H1 (cell line): ENCODE measurements around the gene INPP5J. TPM values are rescaled to one million over a fixed set of nuclear protein-coding genes. Genes with fewer than 3 reads are reported as not detected.

Experiments used
- CTCF ChIA-PET: fragments of 300-600 bp; sonication (Branson Sonifier 250); formaldehyde crosslinking; loops from one replicate; lab custom pipeline; 2021; ENCODE audit not compliant: partially characterized antibody; lab: Charles Lee
- POLR2A ChIA-PET: fragments of 300-600 bp; sonication (Branson Sonifier 250); formaldehyde crosslinking; loops from one replicate; lab custom pipeline; 2021; ENCODE audit warnings: inconsistent platforms; ENCODE audit not compliant: partially characterized antibody; lab: Charles Lee
- DNase-seq, 2 experiments: peaks; one replicate each; pipeline versions ENCODE4 v3.0.0 to v3.0.0-alpha.2; 2010 to 2022; ENCODE audit warnings: low spot score in 2 of 2, low read depth in 1 of 2, mixed read lengths in 1 of 2
- FAIRE-seq: peaks from 2 replicates; lab custom pipeline; 2011; peaks lifted over from hg19 to GRCh38; lab: Jason Lieb, UNC
- H2AFZ ChIP-seq: 2 replicates; pipeline ENCODE4 v1.8.1; 2012; ENCODE audit warnings: low read length, inconsistent platforms
- H2AK5ac ChIP-seq: 2 replicates; pipeline ENCODE4 v1.6.1; 2013; ENCODE audit warnings: low read depth, low read length
- H2BK120ac ChIP-seq: replicated peaks from 2 replicates; pipeline ENCODE3; 2013; ENCODE audit warnings: low read depth, low read length, inconsistent platforms
- H2BK12ac ChIP-seq: 2 replicates; pipeline ENCODE4 v1.6.1; 2013; ENCODE audit warnings: low read depth, low read length
- H2BK15ac ChIP-seq: 2 replicates; pipeline ENCODE4 v1.6.1; 2013; ENCODE audit warnings: low read length
- H2BK20ac ChIP-seq: 2 replicates; pipeline ENCODE4 v1.6.1; 2013; ENCODE audit warnings: low read length
- H2BK5ac ChIP-seq: 2 replicates; pipeline ENCODE4 v1.6.1; 2013; ENCODE audit warnings: low read depth, low read length
- H3K14ac ChIP-seq: 2 replicates; pipeline ENCODE4 v1.6.1; 2013; ENCODE audit warnings: inconsistent platforms; ENCODE audit not compliant: insufficient read length
- H3K18ac ChIP-seq: 2 replicates; pipeline ENCODE4 v1.6.1; 2013; ENCODE audit warnings: low read length; ENCODE audit errors: extremely low read depth
- H3K23ac ChIP-seq: 2 replicates; pipeline ENCODE4 v1.6.1; 2013; ENCODE audit warnings: inconsistent platforms; ENCODE audit not compliant: insufficient read length
- H3K23me2 ChIP-seq: 2 replicates; pipeline ENCODE4 v1.6.1; 2013; ENCODE audit warnings: low read depth, low read length
- H3K27ac ChIP-seq: 2 replicates; pipeline ENCODE4 v1.6.1; 2011; ENCODE audit warnings: low read depth, low read length, inconsistent platforms
- H3K27me3 ChIP-seq, 4 experiments: replicated peaks in 1 of 4; 1 replicate in 1 of 4; 2 replicates in 3 of 4; pipeline versions ENCODE4 v1.6.1 to v1.8.1; 2011 to 2013; ENCODE audit warnings: low read length in 3 of 4, mild to moderate bottlenecking in 3 of 4, inconsistent platforms in 2 of 4, mixed read lengths in 2 of 4, moderate library complexity in 1 of 4; ENCODE audit not compliant: control insufficient read depth in 3 of 4, insufficient read depth in 3 of 4; ENCODE audit errors: extremely low read depth in 1 of 4
- H3K36me3 ChIP-seq, 4 experiments: 2 replicates each; pipeline versions ENCODE4 v1.6.1 to v1.8.1; 2011 to 2013; ENCODE audit warnings: mild to moderate bottlenecking in 4 of 4, low read length in 3 of 4, moderate library complexity in 2 of 4, control low read depth in 1 of 4, inconsistent platforms in 1 of 4; ENCODE audit not compliant: insufficient read depth in 4 of 4, control insufficient read depth in 2 of 4
- H3K4ac ChIP-seq: replicated peaks from 2 replicates; pipeline ENCODE3; 2013; ENCODE audit warnings: low read length, low read depth, mixed read lengths, inconsistent platforms; ENCODE audit not compliant: insufficient read length
- H3K4me1 ChIP-seq, 4 experiments: replicated peaks in 1 of 4; 1 replicate in 1 of 4; 2 replicates in 3 of 4; pipeline versions ENCODE4 v1.6.1 to v1.8.1; 2011 to 2013; ENCODE audit warnings: low read length in 3 of 4, inconsistent platforms in 2 of 4, mixed read lengths in 1 of 4; ENCODE audit not compliant: insufficient read depth in 4 of 4, control insufficient read depth in 3 of 4
- H3K4me2 ChIP-seq, 2 experiments: 2 replicates each; pipeline versions ENCODE4 v1.6.1 to v1.8.1; 2011 to 2013; ENCODE audit warnings: low read depth in 2 of 2, low read length in 2 of 2, control low read depth in 1 of 2, inconsistent platforms in 1 of 2, mild to moderate bottlenecking in 1 of 2; ENCODE audit not compliant: insufficient read depth in 1 of 2
- H3K4me3 ChIP-seq, 4 experiments: fragments of 200-600, 300-600 bp in 1 of 4; sonication (generic), shearing (Covaris generic), sonication (Bioruptor Twin) in 1 of 4; 2 replicates each; pipeline versions ENCODE4 v1.5.1 to v1.8.1; 2011 to 2016; ENCODE audit warnings: low read length in 4 of 4, low read depth in 3 of 4, control low read depth in 2 of 4, inconsistent platforms in 2 of 4, mild to moderate bottlenecking in 2 of 4, mixed read lengths in 1 of 4, moderate library complexity in 1 of 4; ENCODE audit not compliant: insufficient read depth in 2 of 4; ENCODE audit errors: extremely low read depth in 1 of 4
- H3K56ac ChIP-seq: replicated peaks from 2 replicates; pipeline ENCODE3; 2013; ENCODE audit warnings: low read depth, mild to moderate bottlenecking, mixed read lengths, low read length, inconsistent platforms; ENCODE audit not compliant: insufficient read length
- H3K79me1 ChIP-seq: 2 replicates; pipeline ENCODE4 v1.6.1; 2013; ENCODE audit warnings: low read depth, low read length, control low read depth
- H3K79me2 ChIP-seq, 2 experiments: 2 replicates each; pipeline versions ENCODE4 v1.6.1 to v1.8.1; 2012 to 2013; ENCODE audit warnings: low read length in 2 of 2, mild to moderate bottlenecking in 2 of 2, inconsistent platforms in 1 of 2; ENCODE audit not compliant: insufficient read depth in 2 of 2, control insufficient read depth in 1 of 2
- H3K9ac ChIP-seq, 4 experiments: replicated peaks in 1 of 4; 1 replicate in 1 of 4; 2 replicates in 3 of 4; pipeline versions ENCODE4 v1.6.1 to v1.8.1; 2011 to 2013; ENCODE audit warnings: low read depth in 3 of 4, low read length in 3 of 4, control low read depth in 2 of 4, mild to moderate bottlenecking in 2 of 4, moderate library complexity in 2 of 4, inconsistent platforms in 1 of 4; ENCODE audit errors: extremely low read depth in 1 of 4
- H3K9me3 ChIP-seq, 2 experiments: 2 replicates each; pipeline versions ENCODE4 v1.6.1 to v1.8.1; 2012 to 2013; ENCODE audit warnings: mild to moderate bottlenecking in 2 of 2, moderate library complexity in 2 of 2, control low read depth in 1 of 2, inconsistent platforms in 1 of 2, low read depth in 1 of 2, low read length in 1 of 2, mixed read lengths in 1 of 2; ENCODE audit not compliant: insufficient read depth in 2 of 2
- H4K20me1 ChIP-seq, 2 experiments: replicated peaks in 1 of 2; 2 replicates each; pipeline versions ENCODE3 to v1.8.1; 2011 to 2013; ENCODE audit warnings: inconsistent platforms in 2 of 2, low read length in 2 of 2, mild to moderate bottlenecking in 1 of 2; ENCODE audit not compliant: insufficient read depth in 2 of 2, control insufficient read depth in 1 of 2
- H4K5ac ChIP-seq: 2 replicates; pipeline ENCODE4 v1.6.1; 2013; ENCODE audit warnings: low read length, low read depth, mixed read lengths, inconsistent platforms; ENCODE audit not compliant: insufficient read length
- H4K8ac ChIP-seq: 2 replicates; pipeline ENCODE4 v1.8.0; 2013; ENCODE audit warnings: mild to moderate bottlenecking, moderate library complexity, low read length, inconsistent platforms; ENCODE audit not compliant: insufficient read depth; ENCODE audit errors: extremely low read depth
- H4K91ac ChIP-seq: replicated peaks from 2 replicates; pipeline ENCODE3; 2013; ENCODE audit warnings: low read length, mixed read lengths, inconsistent platforms; ENCODE audit not compliant: insufficient read length
- KDM5A ChIP-seq: fragments of 200-600 bp; IDR thresholded peaks from 2 replicates; pipeline ENCODE4 v1.7.1; 2012; ENCODE audit warnings: mild to moderate bottlenecking, low read length, inconsistent platforms, mixed read lengths
- RAD21 ChIP-seq, 2 experiments: IDR thresholded peaks in 1 of 2; conservative IDR thresholded peaks in 1 of 2; 2 replicates each; pipeline ENCODE4 v1.6.1; 2011; ENCODE audit warnings: low read depth in 2 of 2, low read length in 2 of 2, improper control_type of control experiment in 1 of 2, inconsistent platforms in 1 of 2, mild to moderate bottlenecking in 1 of 2, moderate library complexity in 1 of 2
- SUZ12 ChIP-seq: fragments of 200-600 bp; sonication (generic); IDR thresholded peaks from 2 replicates; pipeline ENCODE4 v1.6.1; 2012; ENCODE audit warnings: mild to moderate bottlenecking, inconsistent platforms, low read length, moderate library complexity, mixed read lengths
- TCF12 ChIP-seq: IDR thresholded peaks from 2 replicates; pipeline ENCODE4 v1.6.1; 2011; ENCODE audit warnings: low read depth, mild to moderate bottlenecking, low read length
- WGBS, 2 experiments: shearing (Covaris generic) in 1 of 2; methylation state at CpG; one replicate each; pipeline versions ENCODE4 v1.1.6 to v1.1.7; 2013 to 2015; ENCODE audit warnings: low lambda C conversion rate in 2 of 2, mixed read lengths in 2 of 2, inconsistent platforms in 1 of 2, low coverage in 1 of 2, missing lambda C conversion rate in 1 of 2; ENCODE audit not compliant: insufficient replicate concordance in 2 of 2, insufficient coverage in 1 of 2, insufficient read length in 1 of 2; ENCODE audit errors: extremely low coverage in 1 of 2, missing lambda C conversion rate in 1 of 2; 5-methylcytosine and 5-hydroxymethylcytosine counted together
- polyA plus RNA-seq, 7 experiments: library from polyadenylated mRNA; depleted of rRNA in 3 of 7; stranded (reverse) in 5 of 7; unstranded in 2 of 7; fragments of >200 nt in 5 of 7; fragments of 200-250 nt in 2 of 7; gene quantifications; 1 replicate in 5 of 7; 2 replicates in 1 of 7; 4 replicates in 1 of 7; pipeline versions ENCODE4 v1.2.1 to v1.2.3, GENCODE V29; 2011 to 2013; ENCODE audit warnings: missing spikeins in 2 of 7, mixed read lengths in 2 of 7
- total RNA-seq: library from RNA; stranded (reverse); fragmentation: NEBNext Ultra II Directional; extraction: Animal tissue kit (Norgen Biotek cat#: 25700); gene quantifications from 2 replicates; pipeline ENCODE4 v1.2.1, GENCODE V29; 2021
- TF ChIP-seq, protein P1 (sequence below), 3 experiments: IDR thresholded peaks; 1 replicate in 2 of 3; 2 replicates in 1 of 3; pipeline versions ENCODE4 v1.5.1 to v1.6.1; 2011; ENCODE audit warnings: low read length in 3 of 3, mild to moderate bottlenecking in 3 of 3, inconsistent platforms in 2 of 3, low read depth in 1 of 3, moderate library complexity in 1 of 3; ENCODE audit not compliant: insufficient read depth in 1 of 3; ENCODE audit errors: control extremely low read depth in 1 of 3

Gene INPP5J
- total and polyA plus RNA-seq, 2 of the 8 experiments (the other 6 are each of a cell fraction or from before 2014, with no cell fraction given): 5.4 to 6.0 TPM

DNA sequence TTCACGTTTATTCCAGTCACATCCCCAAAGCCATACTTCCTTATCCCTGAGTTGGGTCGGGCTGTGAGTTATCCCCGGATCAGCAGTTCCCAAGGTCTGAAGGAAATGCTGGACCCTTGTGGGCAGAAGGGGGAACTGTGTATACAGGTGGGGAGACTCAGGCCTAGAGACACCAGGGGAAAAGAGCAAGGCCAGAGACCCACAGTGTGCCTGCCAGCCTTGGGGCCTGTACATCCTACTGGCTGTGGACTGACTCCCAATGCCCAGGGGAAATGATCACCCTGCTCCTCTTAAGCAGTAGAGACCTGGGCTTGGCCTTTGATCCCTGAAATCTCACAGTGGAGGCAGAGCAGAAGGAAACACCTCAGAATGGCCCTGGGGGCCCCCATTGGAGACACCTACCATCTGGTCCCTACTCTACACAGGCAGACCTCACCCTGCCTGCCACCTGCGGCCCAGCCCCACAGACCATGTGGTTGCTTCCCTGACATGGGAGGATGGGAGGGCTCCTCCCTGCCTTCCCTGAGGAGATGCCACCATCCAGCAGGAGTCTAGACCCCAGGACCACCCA, 16.7 kb upstream of the INPP5J start:
- Histone ChIP-seq H3K9me3 (no peaks in the 10 kb centered on the region), H2BK120ac (no peak overlapping the region), H3K23ac (no peak overlapping the region), H3K4me2 (peak overlapping the region in 1 of 2 experiments; percentile 84; a peak in 1 of 4 replicates), H2AFZ (no peak overlapping the region), H2BK15ac (no peak overlapping the region), H3K36me3 (no peaks in the 10 kb centered on the region), H4K91ac (no peak overlapping the region), H2AK5ac (peak overlapping the region; percentile 60; the same call in 1 of the 2 replicates), H4K20me1 (peaks cover 0 to 8% of the 10 kb centered on the region in 2 experiments), H3K27ac (no peak overlapping the region), H3K56ac (no peak overlapping the region), H3K14ac (no peak overlapping the region), H3K18ac (no peak overlapping the region), H3K4ac (no peak overlapping the region), H3K23me2 (peaks cover 8% of the 10 kb centered on the region; the same call in 1 of the 2 replicates), H3K4me3 (peak overlapping the region in 1 of 4 experiments; percentile 77; a peak in 1 of 8 replicates), H3K9ac (no peak overlapping the region), H3K79me1 (no peaks in the 10 kb centered on the region; the same call in 1 of the 2 replicates), H3K4me1 (peaks cover 0 to 15% (median 11%) of the 10 kb centered on the region in 4 experiments; a peak in 5 of 7 replicates), H4K5ac (no peak overlapping the region), H2BK12ac (no peak overlapping the region), H2BK5ac (no peak overlapping the region), H3K79me2 (no peaks in the 10 kb centered on the region), H2BK20ac (no peak overlapping the region), H3K27me3 (peaks cover 10 to 23% (median 22%) of the 10 kb centered on the region in 4 experiments), H4K8ac (no peak overlapping the region)
- 72% methylated on average over 4 of the region's 4 CpGs; no CpG with 5 or more reads in 1 of the 2 experiments for WGBS, 2 experiments
- ChIA-PET POLR2A (interaction anchor here (0.6 to 3.1 kb wide), 4 partner anchors 8 to 22 kb away, joined by 3 to 16 read pairs (median 5); partner anchors contain the start of gene INPP5J), CTCF (interaction anchor here (1.0 to 16.8 kb wide), 6 partner anchors 12 to 186 kb away, joined by 3 to 207 read pairs (median 36); partner anchors contain the start of genes PIK3IP1, RNF185 and SMTN)
- TF ChIP-seq RAD21 (IDR thresholded peaks at IDR 0.05 in 1 of 2, conservative IDR thresholded peaks at IDR 0.05 in 1 of 2; ENCODE audit: low read depth in 2 of 2, low read length in 2 of 2) (peak in 1 of 2 experiments; percentile 28; a peak in 1 of 4 replicates), SUZ12 (no peak), TCF12 (no peak), KDM5A (no peak)
- TF ChIP-seq, protein P1, sequence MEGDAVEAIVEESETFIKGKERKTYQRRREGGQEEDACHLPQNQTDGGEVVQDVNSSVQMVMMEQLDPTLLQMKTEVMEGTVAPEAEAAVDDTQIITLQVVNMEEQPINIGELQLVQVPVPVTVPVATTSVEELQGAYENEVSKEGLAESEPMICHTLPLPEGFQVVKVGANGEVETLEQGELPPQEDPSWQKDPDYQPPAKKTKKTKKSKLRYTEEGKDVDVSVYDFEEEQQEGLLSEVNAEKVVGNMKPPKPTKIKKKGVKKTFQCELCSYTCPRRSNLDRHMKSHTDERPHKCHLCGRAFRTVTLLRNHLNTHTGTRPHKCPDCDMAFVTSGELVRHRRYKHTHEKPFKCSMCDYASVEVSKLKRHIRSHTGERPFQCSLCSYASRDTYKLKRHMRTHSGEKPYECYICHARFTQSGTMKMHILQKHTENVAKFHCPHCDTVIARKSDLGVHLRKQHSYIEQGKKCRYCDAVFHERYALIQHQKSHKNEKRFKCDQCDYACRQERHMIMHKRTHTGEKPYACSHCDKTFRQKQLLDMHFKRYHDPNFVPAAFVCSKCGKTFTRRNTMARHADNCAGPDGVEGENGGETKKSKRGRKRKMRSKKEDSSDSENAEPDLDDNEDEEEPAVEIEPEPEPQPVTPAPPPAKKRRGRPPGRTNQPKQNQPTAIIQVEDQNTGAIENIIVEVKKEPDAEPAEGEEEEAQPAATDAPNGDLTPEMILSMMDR (IDR thresholded peaks at IDR 0.05; ENCODE audit: control extremely low read depth in 1 of 3, insufficient read depth in 1 of 3, low read depth in 1 of 3, low read length in 3 of 3): peak in 2 of 3 experiments; percentile 7 to 23; a peak in 1 of 4 replicates
- no peak for FAIRE-seq
- no peak for DNase-seq
